ENCODE measurements around the gene CRYBA2. TPM values are rescaled to one million over a fixed set of nuclear protein-coding genes. Genes with fewer than 3 reads are reported as not detected.

Gene CRYBA2
- polyA plus RNA-seq, 4 donors: not detected

- no peak for DNase-seq (ENCODE audit: low read depth in 4 of 4, low spot score in 2 of 4)
Observed at GRCh38 chr2:218983263-218983933, 9.8 kb downstream of the CRYBA2 start.

DNA sequence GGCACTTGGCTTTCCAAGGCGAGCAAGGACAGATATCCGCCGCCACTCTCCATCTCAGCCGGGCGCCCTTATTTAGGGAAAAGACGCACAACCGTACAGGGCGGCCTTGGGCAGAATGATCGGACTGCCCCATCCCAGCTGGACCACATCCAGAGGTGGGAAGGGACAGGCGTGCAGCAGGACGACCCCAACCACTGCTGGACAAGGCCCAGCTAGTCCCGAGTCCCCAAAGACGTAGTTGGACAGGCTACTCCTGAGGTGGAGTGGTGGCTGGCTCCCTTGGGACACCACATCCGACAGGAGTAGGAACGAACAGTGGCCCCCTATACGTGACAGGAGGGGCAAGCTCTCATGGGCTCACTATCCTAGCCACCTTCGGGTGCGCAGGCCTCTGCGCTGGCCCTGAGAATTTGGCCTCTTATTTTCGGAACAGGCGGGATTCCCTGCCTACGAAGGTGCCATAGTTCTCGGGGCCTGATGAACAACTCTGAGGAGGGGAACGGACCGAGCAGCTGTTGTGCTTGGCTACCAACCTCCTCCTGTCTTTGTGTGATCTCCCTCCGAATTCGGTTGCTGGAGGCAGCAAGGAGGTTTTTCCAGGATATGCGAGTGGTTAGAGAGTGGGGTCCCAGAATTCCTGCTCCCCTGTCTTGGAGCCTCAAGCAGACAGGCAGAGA, 10.5 kb downstream of the CRYBA2 start:
- no peak for DNase-seq (ENCODE audit: low read depth in 4 of 4, low spot score in 2 of 4)

DNA sequence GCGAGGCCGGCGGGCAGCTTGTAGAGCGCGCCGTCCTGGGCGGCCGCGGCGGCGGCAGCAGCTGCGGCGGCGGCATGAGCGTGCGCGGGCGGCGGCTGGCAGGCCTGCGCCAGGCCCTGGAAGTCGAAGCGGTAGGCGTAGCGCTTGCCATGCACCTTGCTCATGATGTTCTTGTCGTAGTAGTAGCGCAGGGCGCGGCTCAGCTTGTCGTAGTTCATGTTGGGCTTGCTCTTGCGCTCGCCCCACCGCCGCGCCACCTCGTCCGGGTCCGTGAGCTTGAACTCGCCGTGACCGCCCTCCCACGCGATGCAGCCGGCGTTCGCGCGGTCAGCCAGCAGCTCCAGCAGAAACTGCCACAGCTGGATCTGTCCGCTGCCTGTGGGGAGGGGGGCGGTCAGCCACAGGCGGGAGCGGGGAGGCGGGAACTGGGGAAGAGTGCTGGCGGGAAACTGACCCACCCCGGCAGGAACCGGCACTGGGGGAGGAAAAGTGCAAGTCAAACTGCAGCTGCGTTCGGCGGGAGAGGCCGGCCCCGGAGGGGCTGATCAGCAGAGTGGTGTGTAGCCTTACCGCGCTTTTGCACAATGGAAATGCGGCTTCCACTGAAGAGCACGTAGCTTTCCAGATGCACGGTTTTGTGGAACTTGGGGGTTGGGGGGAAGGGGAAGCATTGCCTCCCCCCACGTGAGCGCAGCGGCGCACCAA, 11.2 kb downstream of the CRYBA2 start:
- no peak for DNase-seq (ENCODE audit: low read depth in 4 of 4, low spot score in 2 of 4)

GRCh38 chr2:218981390-218981880, 11.8 kb downstream of the CRYBA2 start:
- DNase-seq (ENCODE audit: low read depth in 4 of 4, low spot score in 2 of 4): no peak

DNA sequence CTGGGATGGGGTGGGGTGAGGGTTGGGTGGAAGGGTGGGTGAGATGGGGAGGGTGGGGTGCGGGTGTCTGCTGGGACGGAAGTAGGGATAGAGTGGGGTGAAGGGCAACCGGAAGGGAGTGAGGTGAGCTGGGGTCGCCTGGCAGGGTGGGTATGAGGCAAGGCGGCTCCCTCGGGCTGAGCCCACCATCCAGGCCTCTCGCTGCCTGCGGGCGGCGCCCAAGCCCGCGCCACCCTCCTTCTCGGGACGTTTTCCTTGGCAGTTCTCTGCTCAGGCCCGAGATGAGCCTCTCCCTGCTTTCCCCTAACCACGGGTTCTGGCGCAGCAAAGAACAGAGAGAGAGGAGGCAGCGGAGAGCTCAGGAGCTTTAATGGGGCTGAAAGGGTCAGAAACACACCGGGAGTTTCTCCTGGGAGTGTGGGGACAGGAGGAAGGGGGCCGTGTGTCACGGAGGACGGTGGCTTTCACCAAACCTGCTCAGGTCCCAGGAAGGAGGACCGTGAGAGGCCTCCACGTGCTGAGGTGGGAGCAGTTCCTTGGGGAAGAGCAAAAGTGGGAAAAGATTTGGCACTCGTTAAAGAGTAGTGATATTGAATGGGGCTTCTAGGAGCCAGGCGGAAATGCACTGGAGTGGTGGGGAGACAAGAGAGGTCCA, 12.4 kb downstream of the CRYBA2 start:
- no peak for DNase-seq (ENCODE audit: low read depth in 4 of 4, low spot score in 2 of 4)

DNA sequence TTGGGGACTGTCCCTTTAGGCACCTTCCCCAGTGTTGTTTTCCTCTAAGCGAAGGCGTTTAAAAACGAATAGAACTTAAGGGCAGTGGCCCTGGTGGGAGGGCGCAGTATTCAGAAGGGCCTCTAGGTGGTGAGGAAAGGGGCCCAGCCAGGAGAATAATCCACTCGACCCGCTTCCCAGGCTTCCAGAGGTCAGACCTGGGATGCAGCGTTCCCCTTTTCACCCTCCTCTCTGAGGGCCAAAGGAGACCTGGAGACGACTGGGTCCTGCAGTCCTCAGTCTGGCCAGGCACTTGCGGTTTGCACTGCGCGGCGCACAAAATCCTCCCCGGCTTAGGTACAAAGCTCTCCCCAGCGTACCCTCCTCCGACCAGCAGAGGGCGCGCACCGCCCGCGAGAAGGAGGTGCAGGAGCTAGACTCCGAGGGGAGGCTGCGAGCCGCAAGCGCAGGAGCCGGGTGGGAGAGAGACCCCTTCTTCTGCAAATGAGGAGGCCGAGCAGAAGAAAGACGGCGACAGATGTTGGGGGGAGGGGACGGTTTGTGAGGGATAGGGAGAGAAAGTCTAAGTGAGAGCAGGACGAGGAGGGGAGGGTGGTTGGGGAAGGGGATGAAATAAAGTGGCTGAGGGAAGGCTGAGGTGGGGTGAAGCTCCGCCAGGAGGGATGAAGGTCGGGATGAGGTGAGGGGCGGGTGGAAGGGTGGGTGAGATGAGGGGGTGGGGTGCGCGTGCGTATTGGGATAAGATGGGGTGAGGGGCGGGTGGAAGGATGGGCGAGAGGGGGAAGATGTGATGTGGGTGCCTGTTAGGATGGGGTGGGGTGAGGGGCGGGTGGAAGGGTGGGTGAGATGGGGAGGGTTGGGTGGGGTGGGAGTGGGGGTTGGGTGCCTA, 13.1 kb downstream of the CRYBA2 start:
- peak in 2 of 4 donors; percentile 72 to 76 for DNase-seq (ENCODE audit: low read depth in 4 of 4, low spot score in 2 of 4)

GRCh38 chr2:218975060-218975777, 18.0 kb downstream of the CRYBA2 start:
- DNase-seq (ENCODE audit: low read depth in 4 of 4, low spot score in 2 of 4): no peak

- no peak for DNase-seq (ENCODE audit: low read depth in 4 of 4, low spot score in 2 of 4)
Observed at GRCh38 chr2:218970894-218971293, 22.3 kb downstream of the CRYBA2 start.

DNA sequence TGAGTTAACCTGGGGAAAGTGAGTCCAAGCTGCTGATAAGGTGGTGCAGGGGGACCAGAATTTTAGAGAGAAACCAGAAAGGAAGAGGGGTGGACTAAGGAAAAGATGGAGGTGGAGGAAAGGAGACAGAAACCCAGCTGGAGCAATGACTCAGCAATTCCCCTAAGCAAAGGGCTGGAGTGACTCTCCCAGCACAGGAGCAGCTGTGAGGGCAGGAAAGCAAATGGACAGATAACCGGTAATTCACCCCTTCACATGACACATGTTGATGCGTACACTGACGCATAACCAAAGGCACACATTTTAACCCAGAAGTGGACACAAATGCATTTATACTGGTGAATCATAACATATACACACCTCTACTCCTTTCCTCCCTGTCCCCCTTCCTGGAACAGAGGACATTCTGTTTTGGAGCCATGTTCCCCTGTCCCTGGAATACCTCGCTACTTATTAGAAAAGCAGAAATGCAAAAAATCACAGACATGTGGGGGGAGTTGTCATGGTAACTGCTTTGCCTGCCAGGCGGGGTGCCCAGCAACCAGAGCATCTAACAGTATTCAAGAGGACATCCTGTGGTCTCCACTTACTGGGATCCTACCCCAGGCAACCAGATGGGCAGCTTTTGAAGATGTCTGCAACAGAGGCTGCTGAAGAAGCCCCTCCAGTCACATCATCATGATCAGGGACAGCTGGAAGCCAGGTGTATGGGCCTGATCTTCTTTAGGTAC, 29.0 kb downstream of the CRYBA2 start:
- no peak for DNase-seq (ENCODE audit: low read depth in 4 of 4, low spot score in 2 of 4)

DNA sequence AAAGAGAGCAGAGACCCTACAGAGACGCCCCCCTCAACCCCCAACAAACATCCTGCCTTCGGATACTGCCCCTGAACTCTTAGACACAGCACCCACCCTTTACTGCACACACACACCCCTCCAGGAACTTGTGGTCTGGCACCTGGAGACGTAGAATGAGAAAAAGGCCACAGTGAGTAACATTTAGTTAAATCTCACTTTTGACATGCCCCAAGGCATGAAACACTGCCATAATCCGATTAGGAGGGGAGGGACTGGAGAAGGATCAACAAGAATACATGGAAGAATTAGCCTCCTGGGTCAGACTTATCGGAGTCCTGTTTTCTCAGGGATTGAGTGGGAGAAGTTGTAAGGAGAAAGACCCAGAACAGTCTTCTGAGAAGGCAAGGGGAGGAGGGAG, 29.6 kb downstream of the CRYBA2 start:
- no peak for DNase-seq (ENCODE audit: low read depth in 4 of 4, low spot score in 2 of 4)

DNA sequence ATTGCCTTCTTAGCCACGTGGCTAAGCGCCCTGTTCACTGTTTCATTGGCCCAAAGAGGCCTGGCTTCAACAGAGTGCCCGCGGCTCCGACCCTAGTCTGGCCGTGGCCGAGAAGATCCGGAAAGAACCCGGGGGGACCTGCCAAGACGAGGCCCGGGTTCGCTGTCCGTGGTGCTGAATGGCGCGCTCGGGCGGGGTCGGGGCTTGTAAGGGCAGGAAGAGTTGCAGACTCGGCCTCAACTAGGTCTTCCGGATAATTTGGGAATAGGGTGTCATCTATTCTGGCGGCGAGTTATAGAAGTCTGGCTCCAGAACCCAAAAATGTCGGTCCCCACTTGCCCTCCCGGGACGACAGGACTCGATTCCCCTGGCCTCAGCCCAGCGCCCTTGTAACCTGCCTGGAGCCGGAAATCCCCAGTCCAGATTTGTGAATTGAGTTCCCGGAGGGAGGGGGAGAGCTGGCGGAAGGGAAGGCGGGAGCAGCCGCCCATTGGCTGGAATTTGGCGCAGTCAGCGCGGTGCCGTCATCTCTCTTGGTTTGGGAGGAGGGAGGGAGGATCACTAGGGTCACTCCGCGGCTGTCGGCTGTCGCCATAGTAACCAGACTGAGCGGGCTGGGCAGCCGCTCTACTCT, 30.2 kb downstream of the CRYBA2 start:
- DNase-seq (ENCODE audit: low read depth in 4 of 4, low spot score in 2 of 4): peak; percentile 69 to 81 (median 74)

- DNase-seq (ENCODE audit: low read depth in 4 of 4, low spot score in 2 of 4): no peak
Observed at GRCh38 chr2:218961651-218962570, 31.3 kb downstream of the CRYBA2 start.

DNA sequence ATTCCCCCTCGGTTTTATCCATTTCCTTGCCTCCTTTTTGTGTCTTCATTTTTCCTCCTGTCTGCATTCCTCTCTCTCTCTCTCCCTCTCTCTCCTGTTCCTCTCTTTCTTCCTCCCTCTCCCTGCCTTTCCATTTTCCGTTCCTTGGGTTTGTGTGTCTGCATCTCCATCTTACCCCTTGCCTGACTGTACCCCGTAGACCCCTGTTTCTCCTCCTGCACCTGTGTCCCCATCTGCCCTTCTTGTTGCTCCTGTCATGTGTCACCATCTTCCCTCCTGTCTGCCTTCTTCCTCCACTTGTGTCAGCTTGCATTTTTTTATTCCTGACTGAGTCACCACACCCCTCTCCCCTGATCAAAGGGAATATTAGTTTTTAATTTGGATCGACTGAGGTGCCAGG, 32.0 kb downstream of the CRYBA2 start:
- no peak for DNase-seq (ENCODE audit: low read depth in 4 of 4, low spot score in 2 of 4)

DNA sequence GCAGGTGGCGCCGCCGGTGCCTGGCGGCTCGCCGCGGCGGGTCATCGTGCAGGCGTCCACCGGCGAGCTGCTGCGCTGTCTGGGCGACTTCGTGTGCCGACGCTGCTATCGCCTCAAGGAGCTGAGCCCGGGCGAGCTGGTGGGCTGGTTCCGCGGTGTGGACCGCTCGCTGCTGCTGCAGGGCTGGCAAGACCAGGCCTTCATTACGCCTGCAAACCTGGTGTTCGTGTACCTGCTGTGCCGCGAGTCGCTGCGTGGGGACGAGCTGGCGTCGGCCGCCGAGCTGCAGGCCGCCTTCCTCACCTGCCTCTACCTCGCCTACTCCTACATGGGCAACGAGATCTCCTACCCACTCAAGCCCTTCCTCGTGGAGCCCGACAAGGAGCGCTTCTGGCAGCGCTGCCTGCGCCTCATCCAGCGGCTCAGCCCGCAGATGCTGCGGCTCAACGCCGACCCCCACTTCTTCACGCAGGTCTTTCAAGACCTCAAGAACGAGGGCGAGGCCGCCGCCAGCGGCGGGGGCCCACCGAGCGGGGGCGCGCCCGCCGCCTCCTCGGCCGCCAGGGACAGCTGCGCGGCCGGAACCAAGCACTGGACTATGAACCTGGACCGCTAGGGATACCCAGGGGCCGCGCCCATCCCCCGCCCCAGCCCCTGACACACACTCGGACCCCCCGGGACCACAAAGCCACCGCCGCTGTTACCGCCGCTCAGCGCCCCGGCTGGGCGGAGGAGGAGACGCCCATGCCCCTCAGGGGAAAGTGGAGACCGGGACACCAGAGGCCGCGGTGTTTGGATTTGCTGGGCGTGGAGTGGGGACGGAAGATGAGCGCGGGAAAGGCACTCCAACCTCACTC, 32.7 kb downstream of the CRYBA2 start:
- no peak for DNase-seq (ENCODE audit: low read depth in 4 of 4, low spot score in 2 of 4)

DNA sequence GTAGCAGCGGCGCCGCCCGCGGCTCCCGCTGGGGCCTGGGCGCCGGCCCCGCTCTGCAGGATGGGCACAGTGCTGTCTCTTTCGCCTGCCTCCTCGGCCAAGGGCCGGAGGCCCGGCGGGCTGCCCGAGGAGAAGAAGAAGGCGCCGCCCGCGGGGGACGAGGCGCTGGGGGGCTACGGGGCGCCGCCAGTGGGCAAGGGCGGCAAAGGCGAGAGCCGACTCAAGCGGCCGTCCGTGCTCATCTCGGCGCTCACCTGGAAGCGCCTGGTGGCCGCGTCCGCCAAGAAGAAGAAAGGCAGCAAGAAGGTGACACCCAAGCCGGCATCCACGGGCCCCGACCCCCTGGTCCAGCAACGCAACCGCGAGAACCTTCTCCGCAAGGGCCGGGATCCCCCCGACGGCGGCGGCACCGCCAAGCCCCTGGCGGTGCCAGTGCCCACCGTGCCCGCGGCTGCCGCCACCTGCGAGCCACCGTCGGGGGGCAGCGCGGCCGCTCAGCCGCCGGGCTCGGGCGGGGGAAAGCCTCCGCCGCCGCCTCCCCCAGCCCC, 33.4 kb downstream of the CRYBA2 start:
- no peak for DNase-seq (ENCODE audit: low read depth in 4 of 4, low spot score in 2 of 4)

- DNase-seq (ENCODE audit: low read depth in 4 of 4, low spot score in 2 of 4): peak; percentile 63 to 84 (median 72)
Observed at GRCh38 chr2:218959141-218959731, 34.0 kb downstream of the CRYBA2 start, which contains the start of gene CDK5R2. Gene CDK5R2 (plus strand): TSS chr2:218959666. CDS start chr2:218959821, 155 bp downstream.

All from left renal cortex interstitium (tissue), 4 donors.